GM21423 (cell line): ENCODE measurements around the gene VAC14.

Experiments
- ATAC-seq: cut with Tn5 transposase; IDR thresholded peaks from one replicate; pipeline ENCODE4 v1.9.1; 2021; ENCODE audit warnings: mild to moderate bottlenecking, moderate library complexity; ENCODE audit not compliant: unreplicated experiment

Gene VAC14

DNA sequence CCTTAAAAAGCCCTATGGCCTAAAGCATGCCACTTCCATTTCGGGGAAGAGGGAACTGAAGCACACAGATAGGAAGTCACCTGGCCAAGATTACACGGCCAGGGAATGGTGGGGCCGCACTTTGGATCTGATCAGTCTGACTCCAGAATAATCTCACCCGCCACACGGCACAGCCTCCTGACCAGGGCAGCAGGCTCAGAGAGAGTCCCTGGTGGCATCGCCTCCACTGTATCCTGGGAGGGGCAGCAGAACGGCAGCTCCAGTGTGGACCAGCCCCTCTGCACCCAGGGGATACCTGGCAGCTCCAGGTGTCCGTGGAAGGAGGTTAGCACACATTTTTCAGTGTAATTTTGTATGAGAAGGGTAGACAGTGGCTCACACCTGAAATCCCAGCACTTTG, 35.5 kb downstream of the VAC14 start:
- ATAC-seq, result no peak

DNA sequence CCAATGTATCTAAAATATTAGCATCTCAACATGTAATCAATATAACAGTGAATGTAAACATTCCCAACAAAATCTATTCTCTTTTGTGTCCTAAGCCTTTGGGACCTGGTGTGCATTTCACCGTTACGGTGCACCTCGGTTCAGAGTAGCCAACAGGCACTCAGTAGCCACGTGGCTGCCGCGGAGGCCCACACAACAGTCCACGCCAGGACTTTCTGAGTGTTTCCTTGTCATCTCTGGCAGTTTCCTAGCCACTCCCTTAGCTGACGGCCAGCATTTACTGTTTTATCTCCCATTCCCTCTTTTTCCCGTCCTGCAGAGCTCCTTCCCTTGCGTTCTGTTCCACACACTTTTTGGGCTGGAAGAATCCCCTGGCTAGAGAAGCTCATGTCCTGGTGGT, 36.3 kb downstream of the VAC14 start:
- no peak for ATAC-seq

DNA sequence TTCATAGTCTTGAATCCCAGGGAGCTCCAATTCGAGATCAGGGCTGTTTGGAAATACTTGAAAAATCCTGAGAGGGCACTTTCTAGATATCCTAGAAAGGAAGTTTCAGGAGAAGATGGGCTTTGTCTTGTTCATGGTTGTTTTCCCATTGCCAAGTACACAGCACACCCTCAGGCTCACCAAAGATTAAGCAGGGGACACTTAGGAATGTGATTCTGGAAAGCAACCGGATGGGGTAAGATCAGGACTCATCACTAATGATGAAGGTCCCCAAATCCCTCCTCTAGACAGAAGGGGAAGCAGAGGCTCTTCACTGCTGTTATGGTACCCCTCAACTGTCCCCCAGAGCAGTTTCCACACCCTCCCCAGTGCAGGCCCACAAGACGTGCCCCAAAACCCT, 40.7 kb downstream of the VAC14 start:
- ATAC-seq, result no peak

DNA sequence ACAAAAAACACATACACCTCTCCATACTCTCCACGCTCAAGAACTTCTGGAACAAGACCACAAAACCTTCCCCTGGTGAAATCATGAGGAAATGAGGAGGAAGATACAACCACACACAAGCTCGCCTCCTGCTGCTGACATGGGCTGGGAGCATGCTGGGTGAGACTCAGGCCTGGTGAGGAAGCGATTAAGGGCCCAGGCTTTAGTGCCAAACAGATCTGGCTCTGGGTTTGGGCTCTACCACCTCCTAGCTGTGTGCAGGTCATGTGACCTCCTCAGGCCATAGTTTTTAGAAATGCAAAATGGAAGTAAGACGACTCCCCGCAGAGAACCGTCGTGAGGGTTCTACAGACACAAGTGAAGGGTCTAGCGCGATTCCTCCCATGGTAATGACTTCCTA, 41.3 kb downstream of the VAC14 start:
- no peak for ATAC-seq

DNA sequence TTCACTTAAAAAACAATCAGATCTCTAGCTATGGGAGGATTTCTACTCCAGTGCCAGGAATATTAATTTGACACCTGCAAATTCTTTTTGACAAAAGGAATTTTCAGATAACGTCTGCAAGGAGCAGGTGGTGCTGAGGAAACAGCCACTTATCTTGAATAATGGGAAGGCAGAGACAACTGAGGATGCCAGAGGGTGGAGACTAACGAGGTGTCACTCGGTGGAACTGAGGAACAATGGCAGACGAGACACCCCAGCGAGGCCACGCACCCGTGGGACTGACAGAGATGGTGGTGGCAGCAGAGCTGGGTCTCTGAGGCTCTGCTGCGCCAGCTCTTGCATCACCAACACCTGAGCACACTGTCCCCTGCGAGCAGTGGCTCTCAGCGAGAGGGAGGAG, 42.2 kb downstream of the VAC14 start:
- no peak for ATAC-seq

DNA sequence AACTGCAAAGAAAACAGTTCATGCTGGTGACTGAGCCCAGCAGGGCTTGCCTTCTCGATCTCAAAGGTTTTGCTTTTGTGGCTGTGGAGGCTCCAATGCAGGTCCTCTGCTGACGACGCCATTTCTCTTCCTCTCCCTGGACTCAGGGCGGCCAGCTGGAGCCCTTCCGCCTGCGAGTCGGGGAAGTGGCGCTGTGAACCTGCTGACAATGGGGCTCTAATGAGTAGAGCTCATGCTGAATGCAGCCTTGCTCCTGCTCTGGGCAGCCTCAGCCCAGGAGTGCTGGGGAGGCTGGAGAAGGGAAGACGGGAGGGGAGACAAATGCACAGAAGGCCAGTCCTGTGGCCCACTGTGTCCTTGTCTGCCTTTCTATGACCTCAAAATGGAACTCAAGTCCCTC, 43.8 kb downstream of the VAC14 start:
- no peak for ATAC-seq

DNA sequence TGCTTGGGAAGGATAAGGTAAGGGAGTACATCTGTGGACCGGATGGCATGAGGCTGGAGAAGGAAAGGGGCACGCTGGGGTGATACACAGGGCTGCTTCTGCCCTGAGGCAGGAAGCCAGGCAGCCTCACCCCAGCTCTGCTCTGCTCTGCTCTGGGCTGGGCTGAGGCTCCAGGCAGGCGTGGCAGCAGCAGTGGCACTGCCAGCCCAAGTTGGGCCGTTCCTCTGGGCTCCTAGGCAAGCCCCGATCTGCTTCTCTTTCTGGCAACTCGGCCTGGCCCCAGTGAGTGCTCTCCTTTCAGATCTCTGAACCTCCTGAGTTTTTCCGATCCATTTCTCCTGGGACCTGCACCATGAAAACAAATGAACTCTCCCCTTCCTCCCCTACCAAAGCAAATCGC, 44.9 kb downstream of the VAC14 start:
- ATAC-seq, result no peak

DNA sequence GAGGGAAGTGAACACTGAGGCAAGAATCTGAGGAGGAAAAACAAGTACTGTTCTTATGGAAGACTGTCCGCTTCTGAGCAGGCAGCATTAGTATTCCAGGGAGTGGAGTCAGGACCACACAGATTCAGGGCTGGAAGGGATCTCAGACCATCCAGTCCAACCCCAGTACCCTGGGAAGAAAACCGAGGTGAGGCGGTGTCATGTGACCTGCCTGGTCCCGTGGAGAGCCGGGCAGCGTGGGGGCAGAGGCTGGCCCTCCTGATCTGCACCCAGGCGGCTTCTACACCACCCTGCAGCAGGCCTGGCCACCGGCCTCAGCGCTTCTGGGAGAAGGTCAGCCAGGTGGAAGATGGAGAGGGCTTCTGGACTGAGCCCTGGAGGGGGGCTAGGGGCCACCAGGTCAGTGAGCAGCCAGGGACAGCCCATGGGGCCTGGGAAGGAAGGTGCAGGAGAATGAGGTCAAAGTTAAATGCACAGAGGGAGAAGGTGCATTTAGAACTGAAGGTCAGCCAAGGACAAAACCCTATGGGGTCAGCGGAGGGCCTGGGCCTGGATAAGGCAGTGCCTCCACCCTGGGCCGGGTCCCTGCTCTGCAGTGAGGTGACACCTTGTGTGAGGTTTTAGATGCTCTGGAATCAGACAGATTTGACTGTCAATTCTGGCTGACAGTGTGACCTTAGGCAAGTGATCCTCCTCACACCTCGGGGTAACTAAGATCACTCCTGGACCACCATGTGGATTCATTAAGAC, 45.9 kb downstream of the VAC14 start:
- no peak for ATAC-seq

DNA sequence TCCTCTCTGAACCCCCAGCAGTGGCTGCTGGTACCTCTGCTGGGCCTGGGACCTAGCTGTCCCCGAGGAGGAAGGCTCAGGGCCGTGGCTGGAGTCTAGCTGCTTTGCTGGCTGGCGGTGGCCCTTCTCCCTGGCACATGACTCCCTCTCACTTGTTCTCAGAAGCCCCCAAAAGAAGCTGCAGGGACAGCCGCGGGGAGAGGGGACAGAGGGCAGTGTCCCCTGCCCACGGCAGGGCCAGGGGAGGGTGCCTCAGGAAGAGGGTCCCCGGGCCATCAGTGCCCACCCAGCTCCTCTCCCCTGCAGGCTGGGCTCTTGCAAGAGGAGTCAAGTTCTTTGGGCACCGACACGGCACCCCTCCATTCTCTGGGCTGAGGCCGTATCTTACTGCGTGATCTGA, 46.6 kb downstream of the VAC14 start:
- no peak for ATAC-seq

DNA sequence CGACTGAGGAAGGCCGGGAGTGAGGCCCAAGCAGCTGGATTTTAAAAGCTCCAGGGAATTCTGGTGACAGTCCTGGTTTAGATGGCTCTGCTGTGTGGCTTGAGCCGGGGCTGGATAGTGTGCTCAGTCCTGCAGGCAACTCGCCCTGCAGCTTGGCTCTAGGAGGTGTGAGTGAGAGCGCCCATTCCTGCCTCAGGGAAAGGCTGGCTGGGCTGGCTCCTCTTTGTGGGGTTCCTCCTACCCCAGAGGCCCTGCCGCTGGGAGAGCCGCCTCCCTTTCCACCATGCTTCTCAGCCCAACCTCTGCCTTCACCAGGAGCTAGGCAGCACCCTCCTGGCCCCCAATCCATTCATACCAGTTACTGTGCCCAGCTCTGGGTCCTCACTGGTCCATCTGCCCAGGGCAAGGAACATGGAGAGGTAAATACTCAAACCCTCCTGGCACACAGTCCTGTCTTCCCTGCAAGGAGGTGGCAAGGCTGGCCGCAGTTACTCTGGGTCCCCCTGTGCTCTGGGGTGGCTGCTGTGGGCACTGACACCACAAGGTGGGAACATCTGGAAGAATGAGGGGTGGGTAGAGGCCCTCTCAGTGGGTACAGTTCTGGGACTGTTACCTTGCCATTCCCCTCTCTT, 47.1 kb downstream of the VAC14 start:
- ATAC-seq, result no peak

DNA sequence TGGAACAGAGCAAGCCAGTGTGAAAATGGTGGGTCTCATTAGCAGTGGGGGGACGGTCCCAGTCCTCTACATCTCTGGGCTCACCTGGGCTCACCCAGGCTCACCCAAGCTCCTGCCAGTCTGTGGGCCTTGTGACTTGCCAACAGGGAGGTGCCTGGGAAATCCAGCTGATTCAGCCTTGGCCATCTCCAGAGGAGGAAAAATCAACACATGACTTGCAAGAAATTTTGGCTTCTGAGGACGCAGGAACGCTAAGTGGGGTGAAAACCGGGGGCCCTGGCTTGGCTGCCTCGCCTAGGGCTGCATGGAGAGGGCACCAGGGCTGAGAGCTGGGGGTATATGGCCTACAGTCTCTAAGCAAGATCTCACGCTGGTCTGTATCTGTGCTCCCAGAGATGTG, 47.7 kb downstream of the VAC14 start:
- no peak for ATAC-seq

DNA sequence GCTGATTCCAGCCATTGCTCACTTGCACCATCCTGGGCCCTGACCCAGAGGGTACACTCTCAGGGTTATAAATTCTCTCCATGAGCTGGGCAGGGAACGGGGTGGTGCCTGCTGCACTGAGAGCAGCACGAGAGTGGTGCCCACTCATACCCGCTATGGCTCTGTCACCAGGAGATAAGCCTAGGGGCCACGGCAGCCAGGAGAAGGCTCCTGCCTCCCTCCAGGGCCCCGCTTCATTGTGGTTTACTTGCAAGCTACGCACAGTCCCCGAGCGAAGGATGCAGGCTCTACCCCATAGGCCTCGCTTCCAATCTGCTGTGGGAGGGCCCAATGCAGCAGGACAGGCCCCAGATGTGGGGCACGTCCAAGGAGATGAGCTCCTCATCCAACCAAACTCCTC, 48.5 kb downstream of the VAC14 start:
- no peak for ATAC-seq

DNA sequence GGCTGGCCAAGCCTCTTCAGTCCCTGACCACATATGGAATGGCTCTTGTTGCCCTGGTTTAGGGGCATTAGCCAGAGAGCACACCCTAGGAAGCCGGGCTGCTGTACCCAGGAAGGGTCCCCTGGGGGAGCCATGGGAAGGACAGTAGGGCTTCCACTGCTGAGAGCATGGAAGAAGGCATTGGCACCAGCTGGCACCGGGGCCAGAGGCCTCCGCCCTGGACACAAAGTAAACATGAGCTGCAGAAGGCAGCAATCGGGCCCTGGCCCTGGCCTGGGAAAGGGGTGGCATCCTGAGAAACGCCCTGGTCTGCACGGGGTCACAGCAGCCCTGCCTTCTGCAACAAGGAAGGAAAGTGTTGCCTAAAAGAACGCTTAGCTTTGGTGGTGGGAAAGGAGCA, 49.4 kb downstream of the VAC14 start:
- ATAC-seq, result no peak

DNA sequence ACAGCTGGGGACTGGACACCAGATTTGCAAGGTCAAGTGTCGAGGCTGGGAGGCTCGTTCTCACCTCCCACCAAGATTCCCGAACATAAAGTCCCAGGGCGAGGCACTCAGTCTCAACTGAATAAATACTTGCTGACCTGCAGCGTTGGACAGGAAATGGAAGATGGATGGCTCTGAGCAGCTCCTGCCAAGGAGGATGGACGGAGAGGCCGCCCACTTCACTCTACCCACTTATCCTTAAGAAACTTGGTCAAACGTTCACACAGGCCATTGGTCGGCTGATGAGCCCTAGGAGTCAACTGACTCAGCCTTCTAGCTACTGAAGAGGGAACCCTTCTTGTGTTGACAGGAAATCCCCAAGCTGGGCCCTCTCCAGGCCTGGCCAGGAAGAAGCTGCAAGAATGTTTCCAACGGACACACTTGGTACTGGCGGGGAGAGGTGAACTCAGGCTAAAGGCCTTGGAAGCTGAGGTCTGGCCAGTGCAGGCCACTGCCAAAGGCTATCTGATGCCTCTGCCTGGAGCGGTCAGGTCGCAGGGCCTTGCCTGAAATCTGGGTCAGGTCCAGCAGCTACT, 50.0 kb downstream of the VAC14 start:
- ATAC-seq, result no peak

DNA sequence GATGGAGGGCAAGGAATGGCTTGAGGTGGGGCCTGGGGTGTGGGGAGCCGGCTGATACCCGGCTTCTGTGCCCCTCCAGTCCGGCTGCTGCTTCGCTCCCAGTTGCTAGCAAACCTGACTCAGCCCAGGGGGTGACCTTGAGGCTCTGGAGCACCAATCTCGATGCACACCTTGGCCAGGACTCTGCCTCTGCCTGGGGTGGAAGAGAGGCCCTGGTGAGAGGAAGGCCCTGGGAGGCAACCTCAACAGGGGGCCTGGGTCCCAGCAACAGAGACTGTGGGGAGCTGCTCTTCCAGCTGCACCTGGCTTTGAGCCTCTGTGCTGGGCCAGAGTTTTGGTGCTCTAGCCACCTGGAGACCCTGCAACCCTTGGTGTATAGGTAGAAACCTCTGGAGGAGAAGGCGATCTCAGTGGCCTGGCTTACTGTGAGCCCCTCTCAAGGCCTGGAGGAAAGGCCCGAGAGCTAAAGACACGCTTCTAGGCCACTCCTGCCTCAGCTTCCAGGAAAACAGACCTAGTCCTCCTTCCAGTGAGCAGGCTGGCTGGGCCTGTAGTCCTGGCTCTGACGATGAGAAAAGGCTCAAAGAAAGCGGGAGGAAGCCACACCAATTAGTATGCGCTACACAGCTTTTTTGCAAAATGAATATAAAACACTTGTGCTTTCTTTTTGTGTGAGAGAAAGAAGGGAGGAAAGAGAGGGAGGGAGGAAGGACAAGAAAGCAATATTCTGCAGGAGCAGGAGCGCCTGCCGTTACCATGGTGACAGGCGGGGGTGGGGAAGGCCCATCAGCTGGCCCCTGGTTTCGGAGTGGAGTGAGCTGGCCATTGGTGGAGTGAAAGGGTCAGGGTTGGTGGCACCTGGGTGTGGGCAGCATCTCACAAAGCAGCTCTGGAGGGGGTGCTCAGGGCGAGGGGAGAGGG, 51.0 kb downstream of the VAC14 start:
- ATAC-seq, result no peak

DNA sequence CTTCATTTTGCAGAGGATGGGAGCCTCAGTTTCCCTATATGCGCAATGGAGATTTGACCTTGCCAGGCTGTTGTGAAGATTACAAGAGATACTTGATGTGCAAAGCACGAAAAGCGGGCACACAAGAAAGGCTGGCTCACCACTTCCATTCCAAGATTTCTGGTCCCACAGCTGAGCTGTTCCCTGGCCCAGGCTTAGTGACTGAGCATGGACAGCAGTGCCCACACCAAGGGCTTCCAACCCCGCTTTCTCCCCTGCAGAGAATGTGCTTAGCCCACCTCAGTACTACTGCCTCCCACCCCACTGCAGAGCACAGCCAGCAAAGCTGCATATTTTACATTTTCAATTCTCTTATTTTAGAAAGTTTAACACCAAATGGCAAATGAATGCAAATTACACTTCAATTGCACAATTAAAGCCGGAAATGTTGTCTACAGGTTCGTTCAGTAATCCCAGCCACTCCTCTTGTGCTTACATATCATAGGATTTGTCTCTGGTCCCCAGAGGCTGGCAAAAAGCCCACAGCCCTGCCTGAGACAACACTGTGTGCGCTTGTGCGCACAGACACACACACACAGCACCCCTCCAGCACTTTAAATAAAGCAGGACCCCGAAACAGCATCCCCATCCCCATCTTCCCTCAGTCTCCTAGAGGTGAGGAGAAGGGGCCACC, 51.8 kb downstream of the VAC14 start:
- no peak for ATAC-seq

DNA sequence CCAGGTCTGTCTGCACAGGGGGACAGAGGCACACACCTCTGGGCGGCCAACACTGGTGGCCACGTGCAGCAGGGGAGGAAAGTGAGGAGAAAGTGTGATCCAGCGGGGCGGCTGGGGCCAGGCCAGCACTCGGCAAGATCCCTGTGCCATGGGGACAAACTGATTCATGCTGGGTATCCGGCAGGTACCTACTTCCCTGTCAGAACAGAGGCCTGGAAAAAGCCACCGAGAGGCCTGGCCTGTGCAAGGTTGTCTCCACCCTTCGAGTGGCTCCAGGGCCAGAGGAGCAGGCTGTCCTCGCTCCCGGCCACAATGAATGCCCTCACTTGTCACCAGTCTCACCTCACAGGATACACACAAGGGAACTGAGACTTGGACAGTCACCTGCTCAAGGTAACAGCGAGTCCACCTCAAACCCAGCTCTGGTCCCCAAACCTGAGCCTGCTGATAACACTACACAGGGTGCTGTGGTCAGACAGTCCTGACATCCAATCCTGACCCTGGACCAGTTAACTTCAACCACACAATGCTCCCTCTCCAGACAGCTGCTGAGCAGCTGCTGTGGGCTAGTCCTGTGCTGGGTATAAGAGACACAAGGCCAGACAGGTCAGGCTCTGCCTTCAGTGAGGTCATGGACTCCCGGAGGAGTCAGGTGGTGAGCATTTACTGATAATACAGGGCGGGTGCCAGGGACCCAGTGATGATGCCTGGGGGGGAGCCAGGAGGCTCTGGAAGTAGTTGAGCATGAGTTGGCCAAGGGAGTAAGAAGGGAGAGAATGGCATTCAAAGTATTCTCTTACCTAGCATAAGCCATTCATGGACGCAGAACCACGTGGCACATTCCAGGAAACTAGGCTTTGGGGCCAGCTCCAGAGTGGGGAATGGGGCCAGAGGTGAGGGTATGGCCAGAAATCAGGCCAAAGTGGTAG, 53.0 kb downstream of the VAC14 start:
- no peak for ATAC-seq

DNA sequence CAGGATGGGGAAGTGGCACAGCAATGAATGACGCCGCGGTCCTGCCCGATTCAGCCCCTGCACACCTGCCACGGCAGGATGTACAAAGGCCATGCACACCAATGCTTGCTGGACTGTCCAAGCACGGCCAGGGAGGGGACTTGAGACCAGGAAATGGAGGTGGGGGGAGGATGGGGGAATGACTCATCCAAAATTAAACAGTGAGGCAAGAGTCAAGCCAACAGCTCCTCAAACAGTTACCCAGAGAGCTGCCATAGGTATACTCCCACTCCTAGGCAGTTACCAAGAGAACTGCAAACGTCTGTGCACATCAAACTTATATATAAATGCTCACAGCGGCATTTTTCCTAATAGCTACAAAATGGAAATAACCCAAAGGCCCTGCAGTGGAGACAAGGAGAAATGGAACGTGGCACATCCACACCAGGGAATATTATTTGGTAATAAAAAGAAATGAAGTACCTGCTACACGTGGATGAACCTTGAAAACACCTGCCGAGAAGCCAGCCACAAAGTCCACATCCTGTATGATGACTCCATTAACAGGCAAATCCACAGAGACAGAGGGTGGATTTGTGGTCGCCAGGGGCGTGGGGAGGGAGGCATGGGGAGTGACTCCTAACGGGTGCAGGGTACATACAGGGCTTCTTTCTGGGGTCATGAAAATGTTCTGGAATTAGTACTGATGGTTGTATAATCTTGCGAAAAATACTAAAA, 54.1 kb downstream of the VAC14 start:
- ATAC-seq, result peak; percentile 49

DNA sequence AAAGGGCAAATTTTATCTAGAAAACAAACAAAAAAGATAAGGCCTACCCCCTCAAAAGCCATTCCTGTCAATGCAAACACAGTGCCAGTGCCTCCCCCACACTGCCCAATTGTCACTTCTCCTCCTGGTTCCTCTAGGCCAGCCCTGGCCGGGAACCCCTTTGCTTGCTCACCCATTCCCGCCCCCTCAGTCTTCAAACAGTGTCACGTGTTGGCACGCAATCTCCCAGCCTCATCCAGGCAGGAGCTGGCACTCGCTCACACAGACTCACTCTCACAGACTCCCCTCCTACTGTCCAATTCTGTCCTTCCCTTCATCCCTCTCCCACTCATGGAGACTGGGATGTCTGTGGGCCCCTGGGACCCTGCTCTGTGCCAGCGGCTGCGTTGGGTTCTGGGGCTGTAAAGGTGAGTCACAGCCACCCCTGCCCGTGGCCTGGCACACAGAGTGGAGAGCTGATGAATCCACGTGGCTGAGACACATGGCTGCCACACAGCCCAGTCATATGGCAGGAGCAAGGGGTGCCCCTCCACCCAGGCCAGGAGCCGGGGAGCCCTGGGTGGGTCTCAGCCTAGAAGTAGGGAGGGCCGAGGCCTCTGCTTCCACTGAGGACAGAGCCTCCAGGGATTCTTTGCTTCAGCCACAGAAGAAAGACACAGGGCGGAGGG, 54.8 kb downstream of the VAC14 start:
- no peak for ATAC-seq
